ENCODE measurements around the gene ACLY.

Gene ACLY

GRCh38 chr17:41956522-41956921, 37.8 kb upstream of the ACLY start:
- no peak for DNase-seq (ENCODE audit: low spot score)
- in situ Hi-C loops (cut with MboI; ENCODE audit: low pct_unique_long_range_greater_than_20kb, low sequenced_read_pairs, unreplicated experiment) = no loop called here
- TF ChIP-seq CTCF (IDR thresholded peaks at IDR 0.05; ENCODE audit: extremely low read depth, insufficient read depth, missing control alignments) = no peak

GRCh38 chr17:41948762-41949460, 30.2 kb upstream of the ACLY start:
- TF ChIP-seq CTCF (IDR thresholded peaks at IDR 0.05; ENCODE audit: extremely low read depth, insufficient read depth, missing control alignments) = no peak
- DNase-seq (ENCODE audit: low spot score) = no peak
- in situ Hi-C loops (cut with MboI; ENCODE audit: low pct_unique_long_range_greater_than_20kb, low sequenced_read_pairs, unreplicated experiment) = no loop called here

DNA sequence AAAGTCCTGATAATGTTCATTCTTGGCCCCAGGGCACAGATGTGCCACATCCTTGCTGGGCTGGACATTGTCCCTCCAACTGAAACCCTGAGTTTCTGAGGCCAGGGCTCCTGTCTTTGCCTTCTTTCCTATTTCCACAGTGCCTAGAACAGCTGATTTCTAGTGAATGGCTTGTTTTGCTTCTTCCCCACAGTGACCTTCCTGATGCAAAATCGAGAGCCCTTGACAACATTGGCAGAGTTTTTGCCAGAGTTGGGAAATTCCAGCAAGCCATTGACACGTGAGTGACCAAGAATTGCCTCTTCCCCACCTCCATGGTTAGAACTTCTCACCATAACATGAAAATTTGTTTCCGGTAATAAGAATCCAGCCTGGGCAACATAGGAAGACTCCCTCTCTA, 26.2 kb upstream of the ACLY start:
- in situ Hi-C loops (cut with MboI; ENCODE audit: low pct_unique_long_range_greater_than_20kb, low sequenced_read_pairs, unreplicated experiment) = no loop called here
- TF ChIP-seq CTCF (IDR thresholded peaks at IDR 0.05; ENCODE audit: extremely low read depth, insufficient read depth, missing control alignments) = no peak
- no peak for DNase-seq (ENCODE audit: low spot score)

GRCh38 chr17:41943492-41943891, 24.7 kb upstream of the ACLY start:
- DNase-seq (ENCODE audit: low spot score) = no peak
- no peak for TF ChIP-seq CTCF (IDR thresholded peaks at IDR 0.05; ENCODE audit: extremely low read depth, insufficient read depth, missing control alignments)
- in situ Hi-C loops (cut with MboI; ENCODE audit: low pct_unique_long_range_greater_than_20kb, low sequenced_read_pairs, unreplicated experiment) = no loop called here

GRCh38 chr17:41942626-41943373, 24.0 kb upstream of the ACLY start:
- DNase-seq (ENCODE audit: low spot score) = no peak
- no peak for TF ChIP-seq CTCF (IDR thresholded peaks at IDR 0.05; ENCODE audit: extremely low read depth, insufficient read depth, missing control alignments)
- in situ Hi-C loops (cut with MboI; ENCODE audit: low pct_unique_long_range_greater_than_20kb, low sequenced_read_pairs, unreplicated experiment) = no loop called here

GRCh38 chr17:41941168-41941567, 22.4 kb upstream of the ACLY start:
- DNase-seq (ENCODE audit: low spot score) = no peak
- TF ChIP-seq CTCF (IDR thresholded peaks at IDR 0.05; ENCODE audit: extremely low read depth, insufficient read depth, missing control alignments) = no peak
- in situ Hi-C loops (cut with MboI; ENCODE audit: low pct_unique_long_range_greater_than_20kb, low sequenced_read_pairs, unreplicated experiment) = no loop called here

All from GM13977 (cell line).